Activated CD8-positive, alpha-beta memory T cell treated with anti-CD3 and anti-CD28 coated beads, Interleukin-2, amount 10 ng/mL, durations not matched to agents 7 days and 5 days (primary cell): ENCODE measurements around the gene TRA2B. TPM values are rescaled to one million over a fixed set of nuclear protein-coding genes. Genes with fewer than 3 reads are reported as not detected.

ENCODE experiments used
- ATAC-seq: fragments of 150-1000 bp; cut with Tn5 transposase; one replicate; pipeline ENCODE4 v1.10.0; 2021; ENCODE audit warnings: moderate library complexity
- CTCF ChIA-PET: fragments of 350-600 bp; sonication (Branson Sonifier 250); formaldehyde crosslinking; loops from one replicate; lab custom pipeline; 2021; ENCODE audit warnings: antibody characterized with exemption; lab: Charles Lee
- DNase-seq: peaks from one replicate; pipeline ENCODE4 v3.0.0-alpha.2; 2020
- H3K27ac Mint-ChIP-seq: one replicate; pipeline ENCODE4 v1.8.0; 2021; ENCODE audit warnings: mild to moderate bottlenecking, mixed read lengths
- H3K27me3 Mint-ChIP-seq: one replicate; pipeline ENCODE4 v1.8.0; 2021; ENCODE audit warnings: mixed read lengths
- H3K36me3 Mint-ChIP-seq: one replicate; pipeline ENCODE4 v1.8.0; 2021; ENCODE audit warnings: mild to moderate bottlenecking, mixed read lengths
- H3K4me1 Mint-ChIP-seq: one replicate; pipeline ENCODE4 v1.8.0; 2021; ENCODE audit warnings: mixed read lengths
- H3K4me3 Mint-ChIP-seq: one replicate; pipeline ENCODE4 v1.8.0; 2021; ENCODE audit warnings: mild to moderate bottlenecking, moderate library complexity, mixed read lengths
- H3K9me3 Mint-ChIP-seq: one replicate; pipeline ENCODE4 v1.8.0; 2022; ENCODE audit warnings: low read depth, mixed read lengths
- total RNA-seq, 2 experiments: library from RNA; stranded (reverse); gene quantifications; one replicate each; pipeline ENCODE4 v1.2.3, GENCODE V29; 2021

The TRA2B gene
- total RNA-seq, 2 experiments from 2014 or later, result 246 to 256 TPM

DNA sequence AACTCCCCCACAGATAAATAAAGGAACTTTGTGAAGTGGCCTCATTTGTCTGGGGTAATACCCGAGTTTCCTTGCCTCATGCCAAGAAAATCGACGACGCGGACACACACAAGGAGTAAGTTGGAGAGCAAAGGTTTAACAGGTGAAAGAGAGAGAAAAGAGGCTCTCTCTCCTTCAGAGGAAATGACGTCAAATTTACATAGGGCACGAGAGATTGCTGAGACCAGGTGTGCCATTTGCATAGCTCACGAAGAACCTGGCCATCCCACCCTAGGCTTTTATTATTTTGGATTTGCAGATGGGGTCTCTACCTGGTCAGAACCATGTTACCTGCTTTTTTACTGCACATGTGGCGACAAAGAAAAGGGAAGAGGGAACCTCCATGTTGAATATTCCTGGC is 63.7 kb downstream of the TRA2B start:
- Mint-ChIP-seq H3K27me3 (peaks cover 15% of the 10 kb centered on the region), H3K36me3 (no peaks in the 10 kb centered on the region), H3K4me1 (no peaks in the 10 kb centered on the region), H3K27ac (no peak overlapping the region), H3K9me3 (no peaks in the 10 kb centered on the region), H3K4me3 (no peak overlapping the region)
- no peak for DNase-seq
- no peak for ATAC-seq
- CTCF ChIA-PET, result interaction anchor here (1.3 kb wide), 1 partner anchor 10 kb away, joined by 4 read pairs; no protein-coding TSS in a partner anchor

DNA sequence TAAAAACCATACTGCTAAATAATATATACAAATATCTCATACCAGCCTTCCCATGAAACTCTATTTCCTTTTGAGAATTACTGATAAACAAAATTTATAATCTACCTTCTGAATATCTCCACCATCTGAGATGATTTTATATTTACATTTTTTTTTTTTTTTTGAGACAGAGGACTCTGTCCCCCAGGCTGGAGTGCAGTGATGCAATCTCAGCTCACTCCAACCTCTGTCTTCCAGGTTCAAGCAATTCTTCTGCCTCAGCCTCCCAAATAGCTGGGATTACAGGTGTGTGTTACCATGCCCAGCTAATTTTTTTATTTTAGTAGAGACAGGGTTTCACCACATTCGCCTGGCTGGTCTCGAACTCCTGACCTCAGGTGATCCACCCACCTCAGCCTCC is 70.2 kb downstream of the TRA2B start:
- Mint-ChIP-seq H3K36me3 (no peaks in the 10 kb centered on the region), H3K4me3 (no peak overlapping the region), H3K27ac (no peak overlapping the region), H3K4me1 (no peaks in the 10 kb centered on the region), H3K27me3 (peaks cover 29% of the 10 kb centered on the region), H3K9me3 (no peaks in the 10 kb centered on the region)
- CTCF ChIA-PET, result no interaction called here
- ATAC-seq (no peak), DNase-seq (no peak)

GRCh38 chr3:185866995-185867394 is 70.8 kb downstream of the TRA2B start:
- Mint-ChIP-seq H3K4me3 (no peak overlapping the region), H3K36me3 (no peaks in the 10 kb centered on the region), H3K4me1 (no peaks in the 10 kb centered on the region), H3K27ac (no peak overlapping the region), H3K9me3 (no peaks in the 10 kb centered on the region), H3K27me3 (peaks cover 29% of the 10 kb centered on the region)
- ATAC-seq, result no peak
- CTCF ChIA-PET, result interaction anchor here (1.1 kb wide), 1 partner anchor 207 kb away, joined by 3 read pairs; no protein-coding TSS in a partner anchor
- no peak for DNase-seq

GRCh38 chr3:185866555-185866954 is 71.3 kb downstream of the TRA2B start:
- Mint-ChIP-seq H3K27ac (no peak overlapping the region), H3K36me3 (no peaks in the 10 kb centered on the region), H3K4me3 (no peak overlapping the region), H3K9me3 (no peaks in the 10 kb centered on the region), H3K4me1 (no peaks in the 10 kb centered on the region), H3K27me3 (peaks cover 29% of the 10 kb centered on the region)
- DNase-seq (no peak), ATAC-seq (no peak)
- CTCF ChIA-PET, result interaction anchor here (1.1 kb wide), 1 partner anchor 206 kb away, joined by 3 read pairs; no protein-coding TSS in a partner anchor

Other genes starting within 250 kb of the TRA2B start
- gene IGF2BP2, start 113.0 kb downstream of the TRA2B start, total RNA-seq, result under 1 TPM in 1 of 2 experiments, not detected in 1; 0.09 TPM
- gene ETV5, start 171.1 kb upstream of the TRA2B start, total RNA-seq, result under 1 TPM; 0.16 to 0.47 TPM